GM23248 (cell line): ENCODE data around the gene C1QA. TPM values are rescaled to one million over a fixed set of nuclear protein-coding genes. Genes with fewer than 3 reads are reported as not detected.

Experiments used
- DNase-seq: peaks from one replicate; pipeline ENCODE4 v3.0.0-alpha.2; 2015
- H2AFZ ChIP-seq: fragments of 200-600 bp; sonication (generic); 2 replicates; pipeline ENCODE4 v1.6.1; 2016; ENCODE audit warnings: antibody characterized with exemption
- H3F3A ChIP-seq: fragments of 200-600 bp; sonication (generic); 2 replicates; pipeline ENCODE4 v1.6.1; 2016; ENCODE audit warnings: mild to moderate bottlenecking, antibody characterized with exemption, mixed run types; ENCODE audit not compliant: insufficient read depth
- H3K27ac ChIP-seq: fragments of 200-600 bp; sonication (generic); 2 replicates; pipeline ENCODE4 v1.5.1; 2016; ENCODE audit warnings: mild to moderate bottlenecking
- H3K27me3 ChIP-seq: fragments of 200-600 bp; sonication (generic); replicated peaks from 2 replicates; pipeline ENCODE4 v1.6.1; 2016; ENCODE audit warnings: mild to moderate bottlenecking; ENCODE audit not compliant: insufficient read depth
- H3K36me3 ChIP-seq: fragments of 200-600 bp; sonication (generic); 2 replicates; pipeline ENCODE4 v1.6.1; 2016; ENCODE audit warnings: low read depth, mild to moderate bottlenecking
- H3K4me1 ChIP-seq: fragments of 200-600 bp; sonication (generic); 2 replicates; pipeline ENCODE4 v1.6.1; 2016; ENCODE audit warnings: mild to moderate bottlenecking; ENCODE audit not compliant: insufficient read depth
- H3K4me2 ChIP-seq: fragments of 200-600 bp; sonication (generic); one replicate; pipeline ENCODE4 v1.6.1; 2016; ENCODE audit warnings: mild to moderate bottlenecking; ENCODE audit not compliant: unreplicated experiment
- H3K4me3 ChIP-seq: fragments of 200-600 bp; sonication (generic); 2 replicates; pipeline ENCODE4 v1.5.1; 2016; ENCODE audit warnings: mild to moderate bottlenecking
- H3K79me2 ChIP-seq: fragments of 200-600 bp; sonication (generic); 2 replicates; pipeline ENCODE4 v1.6.1; 2016; ENCODE audit warnings: mild to moderate bottlenecking; ENCODE audit not compliant: insufficient read depth
- H3K9ac ChIP-seq: fragments of 200-600 bp; sonication (generic); 2 replicates; pipeline ENCODE4 v1.6.1; 2016; ENCODE audit warnings: mild to moderate bottlenecking
- H3K9me2 ChIP-seq: fragments of 200-600 bp; sonication (generic); 2 replicates; pipeline ENCODE4 v1.6.1; 2016; ENCODE audit warnings: mixed run types, mild to moderate bottlenecking, moderate library complexity; ENCODE audit not compliant: insufficient read depth
- H3K9me3 ChIP-seq: fragments of 200-600 bp; sonication (generic); one replicate; pipeline ENCODE4 v1.6.1; 2017; ENCODE audit warnings: low read depth
- H4K20me1 ChIP-seq: fragments of 200-600 bp; sonication (generic); 2 replicates; pipeline ENCODE4 v1.6.0; 2016; ENCODE audit not compliant: insufficient read depth
- EZH2 ChIP-seq: fragments of 200-600 bp; sonication (generic); IDR thresholded peaks from 2 replicates; pipeline ENCODE4 v1.6.1; 2018; ENCODE audit warnings: antibody characterized with exemption, mild to moderate bottlenecking; ENCODE audit not compliant: insufficient read depth, poor library complexity, severe bottlenecking
- EZH2phosphoT487 ChIP-seq: fragments of 200-600 bp; sonication (generic); IDR thresholded peaks from 2 replicates; pipeline ENCODE4 v1.6.1; 2018; ENCODE audit warnings: antibody characterized with exemption, moderate library complexity, mild to moderate bottlenecking, low read depth; ENCODE audit not compliant: insufficient read depth
- WGBS, 2 experiments: methylation state at CpG; one replicate each; pipeline ENCODE4 v1.1.6; 2015 to 2017; ENCODE audit warnings: low lambda C conversion rate in 2 of 2, low coverage in 1 of 2; ENCODE audit errors: missing lambda C conversion rate in 2 of 2; 5-methylcytosine and 5-hydroxymethylcytosine counted together
- in situ Hi-C: fragments of 300-500 bp; cut with MboI; formaldehyde crosslinking; loops from 2 replicates; pipeline ENCODE4 v1.15.0; 2020
- polyA plus RNA-seq: library from polyadenylated mRNA; unstranded; fragments of >200 nt; fragmentation: Nextera tagmentation; extraction: Ambion mirVana; gene quantifications from 2 replicates; pipeline ENCODE4 v1.2.1, GENCODE V29; 2016
- total RNA-seq: library from RNA; depleted of rRNA; stranded (reverse); fragments of >200 nt; shearing (Covaris generic); gene quantifications from 2 replicates; pipeline ENCODE4 v1.2.3, GENCODE V29; 2014

Gene C1QA
- total and polyA plus RNA-seq, 2 experiments from 2014 or later: not detected

DNA sequence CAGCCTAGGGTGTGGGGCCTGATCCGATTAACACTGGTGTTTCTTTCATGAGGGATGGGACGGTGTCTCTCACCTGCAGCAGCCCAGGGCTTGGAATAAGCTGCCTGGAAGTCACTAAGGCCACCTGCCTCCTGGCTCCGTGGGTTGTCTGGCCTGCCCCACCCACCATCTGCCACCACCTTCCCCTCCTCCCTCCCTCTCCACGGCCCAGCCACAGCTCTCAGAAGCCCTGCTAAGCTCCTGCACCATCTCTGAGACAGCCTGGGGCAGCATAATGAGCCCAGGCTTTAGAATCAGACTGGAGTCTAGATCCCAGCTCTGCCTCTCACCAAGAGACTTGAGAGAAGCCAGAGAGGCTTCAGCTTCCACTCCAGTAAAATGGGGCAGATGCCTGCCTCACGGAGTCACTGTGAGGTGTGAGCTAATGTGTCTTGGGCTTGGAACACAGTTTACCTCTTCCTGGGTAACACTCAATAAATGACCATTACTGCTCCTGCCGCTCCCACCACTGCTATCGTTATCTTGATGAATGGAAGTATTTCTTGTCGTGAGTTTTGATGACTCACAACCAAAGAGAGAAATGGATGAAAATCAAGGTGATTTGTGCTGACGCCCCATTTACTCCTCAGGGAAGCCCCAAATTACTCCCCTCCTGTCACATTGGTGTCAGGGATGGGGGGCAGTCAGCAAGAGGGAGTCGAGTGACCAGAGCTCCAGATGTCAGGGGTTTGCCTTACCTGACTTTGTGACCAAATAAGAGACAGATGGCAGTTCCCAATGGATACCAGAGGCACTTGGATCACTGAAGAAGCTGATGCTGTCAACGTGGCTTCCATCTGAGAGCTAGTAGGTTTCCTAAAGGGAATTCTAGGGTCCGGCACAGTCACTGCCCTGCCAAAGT, 23.5 kb upstream of the C1QA start:
- no peaks in the 10 kb centered on the region for H3F3A ChIP-seq
- no peaks in the 10 kb centered on the region for H3K36me3 ChIP-seq
- no peak for DNase-seq
- no peak overlapping the region for H3K4me3 ChIP-seq
- H2AFZ ChIP-seq: no peak overlapping the region
- no peak overlapping the region for H3K4me2 ChIP-seq
- no peaks in the 10 kb centered on the region for H3K9me3 ChIP-seq
- H3K27ac ChIP-seq: no peak overlapping the region
- no peaks in the 10 kb centered on the region for H3K4me1 ChIP-seq
- no peak for TF ChIP-seq EZH2
- TF ChIP-seq EZH2phosphoT487: no peak
- H4K20me1 ChIP-seq: no peaks in the 10 kb centered on the region
- no peaks in the 10 kb centered on the region for H3K9me2 ChIP-seq
- H3K79me2 ChIP-seq: no peaks in the 10 kb centered on the region
- 31 to 36% methylated on average over 12 of the region's 12 CpGs for WGBS, 2 experiments
- peaks cover 29% of the 10 kb centered on the region for H3K27me3 ChIP-seq
- H3K9ac ChIP-seq: no peak overlapping the region
- in situ Hi-C loops: no loop called here

DNA sequence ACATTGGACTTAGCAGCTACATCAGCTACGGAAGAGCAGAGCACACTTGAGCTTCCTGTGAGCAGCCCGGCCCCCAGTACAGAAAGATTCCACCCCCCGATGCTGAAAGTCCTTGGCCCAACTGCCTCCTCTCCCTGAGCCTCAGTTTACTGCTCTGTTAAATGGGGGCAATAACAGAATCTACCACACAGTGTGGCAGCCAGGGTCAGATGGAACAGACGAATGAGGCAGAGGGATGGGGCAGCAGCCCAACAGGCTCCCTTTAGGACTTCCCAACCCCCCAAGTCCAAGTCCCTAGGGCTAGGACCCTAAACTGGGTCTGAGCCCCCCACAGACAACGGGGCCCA, 22.9 kb upstream of the C1QA start:
- no peaks in the 10 kb centered on the region for H3K9me2 ChIP-seq
- no peak overlapping the region for H3K9ac ChIP-seq
- no peaks in the 10 kb centered on the region for H3K4me1 ChIP-seq
- H3K4me2 ChIP-seq: no peak overlapping the region
- H4K20me1 ChIP-seq: no peaks in the 10 kb centered on the region
- H3K9me3 ChIP-seq: no peaks in the 10 kb centered on the region
- H3K4me3 ChIP-seq: no peak overlapping the region
- H3K79me2 ChIP-seq: no peaks in the 10 kb centered on the region
- no peak overlapping the region for H2AFZ ChIP-seq
- TF ChIP-seq EZH2 (no peak), EZH2phosphoT487 (no peak)
- 33 to 45% methylated on average over 5 of the region's 5 CpGs for WGBS, 2 experiments
- H3K27ac ChIP-seq: no peak overlapping the region
- in situ Hi-C loops: no loop called here
- DNase-seq: no peak
- H3K36me3 ChIP-seq: no peaks in the 10 kb centered on the region
- no peaks in the 10 kb centered on the region for H3F3A ChIP-seq
- H3K27me3 ChIP-seq: peaks cover 36% of the 10 kb centered on the region

DNA sequence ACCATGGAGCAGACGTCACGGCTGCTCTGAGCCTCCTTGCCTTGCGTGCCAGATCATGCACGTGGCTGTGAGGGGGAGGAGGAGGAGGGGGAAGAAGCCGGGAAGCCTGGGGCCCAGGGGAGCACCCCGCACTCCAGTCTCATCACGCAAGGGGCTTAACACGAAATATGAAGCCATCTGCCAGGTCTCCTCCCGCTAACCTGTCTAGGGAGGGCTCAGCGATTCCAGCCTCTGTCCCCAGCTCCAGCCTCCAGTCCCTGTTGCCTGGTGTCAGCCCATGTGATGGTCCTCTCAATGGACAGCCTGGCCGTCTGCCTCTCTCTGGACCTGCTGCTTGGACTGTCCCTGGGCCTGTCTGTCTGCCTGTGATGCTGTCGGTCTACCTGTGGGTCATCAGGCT, 22.5 kb upstream of the C1QA start:
- H3K27ac ChIP-seq: no peak overlapping the region
- TF ChIP-seq EZH2 (no peak), EZH2phosphoT487 (no peak)
- no peak for DNase-seq
- H3K4me3 ChIP-seq: no peak overlapping the region
- in situ Hi-C loops: no loop called here
- no peaks in the 10 kb centered on the region for H3K4me1 ChIP-seq
- H3K36me3 ChIP-seq: no peaks in the 10 kb centered on the region
- 37 to 38% methylated on average over 10 to 12 of the region's 12 CpGs for WGBS, 2 experiments
- no peaks in the 10 kb centered on the region for H3K9me3 ChIP-seq
- no peaks in the 10 kb centered on the region for H3F3A ChIP-seq
- no peak overlapping the region for H3K4me2 ChIP-seq
- H3K79me2 ChIP-seq: no peaks in the 10 kb centered on the region
- no peaks in the 10 kb centered on the region for H3K9me2 ChIP-seq
- no peak overlapping the region for H3K9ac ChIP-seq
- H3K27me3 ChIP-seq: peaks cover 35% of the 10 kb centered on the region
- no peaks in the 10 kb centered on the region for H4K20me1 ChIP-seq
- H2AFZ ChIP-seq: no peak overlapping the region

DNA sequence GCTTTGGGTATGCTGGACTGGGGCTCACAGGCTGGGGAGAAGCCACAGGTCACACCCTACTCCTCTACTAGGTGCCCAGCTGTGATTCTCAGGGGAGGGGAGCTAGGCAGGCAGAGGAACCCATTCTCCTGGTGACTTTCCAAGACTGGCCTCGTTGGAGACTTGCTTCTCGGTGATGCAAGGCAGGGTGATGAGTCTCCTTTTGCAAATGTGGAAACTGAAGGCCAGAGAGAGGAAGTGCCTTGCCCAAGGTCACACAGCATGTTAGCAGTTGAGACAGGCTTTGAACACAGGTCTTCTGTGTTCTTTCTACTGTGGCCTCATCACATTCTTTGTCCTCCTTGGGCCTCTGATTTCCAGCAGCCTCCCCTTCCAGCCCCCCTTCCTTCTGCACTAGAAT, 20.5 kb upstream of the C1QA start:
- Histone ChIP-seq H3K79me2 (no peaks in the 10 kb centered on the region), H3K9me3 (no peaks in the 10 kb centered on the region), H2AFZ (no peak overlapping the region), H3K4me3 (no peak overlapping the region), H3F3A (no peaks in the 10 kb centered on the region), H3K27ac (no peak overlapping the region), H4K20me1 (no peaks in the 10 kb centered on the region), H3K27me3 (peaks cover 45% of the 10 kb centered on the region), H3K9ac (no peak overlapping the region), H3K9me2 (no peaks in the 10 kb centered on the region), H3K36me3 (no peaks in the 10 kb centered on the region), H3K4me1 (no peaks in the 10 kb centered on the region), H3K4me2 (no peak overlapping the region)
- WGBS, 2 experiments: 28 to 32% methylated on average over 2 of the region's 2 CpGs
- in situ Hi-C loops: no loop called here
- no peak for DNase-seq
- TF ChIP-seq EZH2 (no peak), EZH2phosphoT487 (no peak)
